Adrenal gland (tissue), 5 donors: Measurements from ENCODE around the gene HTR2A.

Source experiments
- CTCF ChIP-seq, 6 experiments: fragments of 450-650 bp in 4 of 6; fragments of 200-600 bp in 2 of 6; sonication (generic) in 1 of 6; IDR thresholded peaks; 1 replicate in 5 of 6; 2 replicates in 1 of 6; pipeline versions ENCODE4 v1.5.1 to v1.8.0; 2016 to 2021; ENCODE audit warnings: antibody characterized with exemption in 6 of 6, mild to moderate bottlenecking in 2 of 6, moderate library complexity in 1 of 6
- POLR2A ChIP-seq, 2 donors: fragments of 450-650 bp; IDR thresholded peaks; one replicate each; pipeline ENCODE4 v1.6.1; 2017; ENCODE audit warnings: antibody characterized with exemption in 2 of 2, mild to moderate bottlenecking in 2 of 2, moderate library complexity in 1 of 2
- donor health status: DM: no; HTN: no; CAD: no.

DNA sequence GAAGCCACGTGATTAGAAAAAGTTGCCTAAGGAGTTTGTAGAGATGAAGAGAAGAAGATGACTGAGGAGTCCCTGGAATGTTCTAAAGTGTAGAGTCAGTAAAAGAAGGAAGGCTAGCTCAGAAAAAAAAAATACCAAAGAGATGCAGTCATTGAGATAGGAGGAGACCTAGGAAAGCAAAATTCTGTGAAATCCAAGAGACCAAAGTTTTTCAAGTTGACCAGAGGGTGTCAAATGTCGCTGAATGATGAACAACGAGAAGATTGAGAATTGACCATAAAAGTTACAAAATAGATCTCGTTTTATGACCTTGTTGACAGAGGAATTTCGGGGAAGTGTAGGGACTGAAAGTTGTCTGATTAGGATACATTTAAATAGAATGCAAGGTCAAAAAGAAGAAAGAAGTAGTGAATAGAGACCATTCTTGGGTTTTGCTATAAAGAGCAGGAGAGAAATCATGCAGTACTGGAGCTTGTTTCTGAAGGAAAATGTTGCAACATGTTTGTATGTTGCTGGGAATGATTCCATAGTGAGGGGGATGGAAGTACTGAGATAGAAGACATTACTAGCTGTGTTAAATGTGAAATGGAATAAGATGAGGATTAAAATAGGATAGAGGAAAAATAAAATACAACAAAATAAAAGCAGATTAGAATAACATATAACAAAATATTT lies 30.2 kb upstream of the HTR2A start:
- no peak for TF ChIP-seq CTCF (IDR thresholded peaks at IDR 0.05)
- TF ChIP-seq POLR2A (IDR thresholded peaks at IDR 0.05), result no peak
